HepG2 (cell line): ENCODE data around the gene ZNF683. TPM values are rescaled to one million over a fixed set of nuclear protein-coding genes. Genes with fewer than 3 reads are reported as not detected.

ENCODE experiments used
- ASH2L ChIP-seq: fragments of 300-600, 200-600 bp; sonication (generic); IDR thresholded peaks from 2 replicates; pipeline ENCODE4 v1.7.0; 2017; ENCODE audit warnings: low read depth, mild to moderate bottlenecking, moderate library complexity, mixed read lengths, low read length; ENCODE audit not compliant: insufficient read length
- BHLHE40 ChIP-seq: IDR thresholded peaks from 2 replicates; pipeline ENCODE4 v1.6.1; 2011; ENCODE audit warnings: low read length, improper control_type of control experiment
- EP300 ChIP-seq, 3 experiments: sonication (generic) in 1 of 3; formaldehyde crosslinking in 1 of 3; IDR thresholded peaks; 2 replicates each; pipeline versions ENCODE4 v1.5.1 to v1.6.1; 2011 to 2020; ENCODE audit warnings: low read depth in 2 of 3, low read length in 2 of 3, borderline replicate concordance in 1 of 3, improper control_type of control experiment in 1 of 3, mild to moderate bottlenecking in 1 of 3, missing genetic modification reagents in 1 of 3, moderate library complexity in 1 of 3
- HNF1A ChIP-seq, 2 experiments: sonication (generic) in 1 of 2; formaldehyde crosslinking in 1 of 2; IDR thresholded peaks; 2 replicates each; pipeline versions ENCODE4 v1.4.0 to v1.6.1; 2016 to 2020; ENCODE audit warnings: borderline replicate concordance in 1 of 2, low read depth in 1 of 2, mild to moderate bottlenecking in 1 of 2, missing genetic modification reagents in 1 of 2
- JUND ChIP-seq: sonication (generic); formaldehyde crosslinking; IDR thresholded peaks from 2 replicates; pipeline ENCODE4 v1.8.0; 2022; ENCODE audit warnings: mild to moderate bottlenecking, missing genetic modification reagents
- KDM3A ChIP-seq: IDR thresholded peaks from 2 replicates; pipeline ENCODE4 v1.6.1; 2018; ENCODE audit warnings: low read depth, missing compliant biosample characterization
- SKIL ChIP-seq: sonication (generic); formaldehyde crosslinking; IDR thresholded peaks from 2 replicates; pipeline ENCODE4 v1.8.0; 2022; ENCODE audit warnings: missing genetic modification reagents, mild to moderate bottlenecking, moderate library complexity, borderline replicate concordance
- SP1 ChIP-seq, 2 experiments: fragments of 450-650 bp in 1 of 2; sonication (generic) in 1 of 2; formaldehyde crosslinking in 1 of 2; IDR thresholded peaks; 2 replicates each; pipeline versions ENCODE4 v1.4.0 to v1.6.1; 2016 to 2020; ENCODE audit warnings: missing genetic modification reagents in 1 of 2
- SPEN ChIP-seq: sonication (generic); formaldehyde crosslinking; IDR thresholded peaks from 2 replicates; pipeline ENCODE4 v1.5.1; 2020; ENCODE audit warnings: low read depth, mild to moderate bottlenecking, missing genetic modification reagents
- ZHX1 ChIP-seq: sonication (generic); formaldehyde crosslinking; IDR thresholded peaks from 2 replicates; pipeline ENCODE4 v1.8.1; 2022; ENCODE audit warnings: low read depth, mild to moderate bottlenecking, missing genetic modification reagents
- ZNF12 ChIP-seq: sonication (generic); formaldehyde crosslinking; IDR thresholded peaks from 2 replicates; pipeline ENCODE4 v1.5.0; 2020; ENCODE audit warnings: missing genetic modification reagents
- ZNF816 ChIP-seq: sonication (generic); formaldehyde crosslinking; IDR thresholded peaks from 2 replicates; pipeline ENCODE4 v1.8.0; 2022; ENCODE audit warnings: missing genetic modification reagents, mild to moderate bottlenecking, borderline replicate concordance
- polyA plus RNA-seq, 8 experiments: library from polyadenylated mRNA; depleted of rRNA in 3 of 8; stranded (reverse) in 7 of 8; unstranded in 1 of 8; fragments of >200 nt; fragmentation: Illumina TruSeq in 4 of 8; extraction: Trizol in 4 of 8; gene quantifications; 2 replicates each; pipeline versions ENCODE4 v1.2.1 to v1.2.3, GENCODE V29; 2011 to 2016; ENCODE audit warnings: low read depth in 4 of 8, missing spikeins in 1 of 8, mixed read lengths in 1 of 8; ENCODE audit not compliant: insufficient read depth in 1 of 8
- total RNA-seq, 5 experiments: library from RNA; depleted of rRNA; stranded (reverse); fragments of >200 nt; fragmentation: Illumina TruSeq; extraction: Trizol; gene quantifications; 2 replicates each; pipeline ENCODE4 v1.2.3, GENCODE V29; 2016; ENCODE audit warnings: low read depth in 1 of 5
- TF ChIP-seq, protein P1 (sequence below), 2 experiments: sonication (generic) in 1 of 2; formaldehyde crosslinking in 1 of 2; IDR thresholded peaks; 2 replicates each; pipeline versions ENCODE4 v1.4.0 to v1.6.1; 2018 to 2020; ENCODE audit warnings: missing genetic modification reagents in 2 of 2, borderline replicate concordance in 1 of 2, low read depth in 1 of 2, mild to moderate bottlenecking in 1 of 2, missing biosample characterization in 1 of 2
- TF ChIP-seq, protein P2 (sequence below): IDR thresholded peaks from 2 replicates; pipeline ENCODE4 v1.6.1; 2016; ENCODE audit warnings: missing compliant biosample characterization, missing genetic modification reagents, borderline replicate concordance

ZNF683 gene
- total and polyA plus RNA-seq, 2 of the 13 experiments (the other 11 are each of a cell fraction or from before 2014, with no cell fraction given) = not detected

GRCh38 chr1:26387447-26387846, 14.9 kb upstream of the ZNF683 start (continued):
- TF ChIP-seq, protein P1, sequence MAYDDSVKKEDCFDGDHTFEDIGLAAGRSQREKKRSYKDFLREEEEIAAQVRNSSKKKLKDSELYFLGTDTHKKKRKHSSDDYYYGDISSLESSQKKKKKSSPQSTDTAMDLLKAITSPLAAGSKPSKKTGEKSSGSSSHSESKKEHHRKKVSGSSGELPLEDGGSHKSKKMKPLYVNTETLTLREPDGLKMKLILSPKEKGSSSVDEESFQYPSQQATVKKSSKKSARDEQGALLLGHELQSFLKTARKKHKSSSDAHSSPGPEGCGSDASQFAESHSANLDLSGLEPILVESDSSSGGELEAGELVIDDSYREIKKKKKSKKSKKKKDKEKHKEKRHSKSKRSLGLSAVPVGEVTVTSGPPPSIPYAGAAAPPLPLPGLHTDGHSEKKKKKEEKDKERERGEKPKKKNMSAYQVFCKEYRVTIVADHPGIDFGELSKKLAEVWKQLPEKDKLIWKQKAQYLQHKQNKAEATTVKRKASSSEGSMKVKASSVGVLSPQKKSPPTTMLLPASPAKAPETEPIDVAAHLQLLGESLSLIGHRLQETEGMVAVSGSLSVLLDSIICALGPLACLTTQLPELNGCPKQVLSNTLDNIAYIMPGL (CRISPR knock-in tag; IDR thresholded peaks at IDR 0.05; ENCODE audit: borderline replicate concordance in 1 of 2, low read depth in 1 of 2) = peak; percentile 18 to 26; a peak in 1 of 4 replicates
- TF ChIP-seq ASH2L = peak; percentile 42
- 0 out of 2 replicates have a peak, but pooled peaks have one; percentile 55 for TF ChIP-seq SKIL (CRISPR knock-in tag)
- 0 out of 2 replicates have a peak, but pooled peaks have one; percentile 36 for TF ChIP-seq BHLHE40
- TF ChIP-seq HNF1A (IDR thresholded peaks at IDR 0.05; ENCODE audit: low read depth) = 0 out of 2 replicates have a peak, but pooled peaks have one; percentile 31
- TF ChIP-seq HNF1A (CRISPR knock-in tag; IDR thresholded peaks at IDR 0.05; ENCODE audit: borderline replicate concordance) = no peak
- peak; percentile 57 to 82; a peak in 3 of 4 replicates for TF ChIP-seq EP300 (IDR thresholded peaks at IDR 0.05; ENCODE audit: low read depth in 2 of 2, low read length in 2 of 2)
- TF ChIP-seq EP300 (CRISPR knock-in tag; IDR thresholded peaks at IDR 0.05; ENCODE audit: borderline replicate concordance) = peak; percentile 74; the same call in 1 of the 2 replicates
- TF ChIP-seq KDM3A (CRISPR knock-in tag) = peak; percentile 83
- peak; percentile 81; the same call in 1 of the 2 replicates for TF ChIP-seq SPEN (CRISPR knock-in tag)
- TF ChIP-seq SP1 (IDR thresholded peaks at IDR 0.05) = no peak
- peak; percentile 51; the same call in 1 of the 2 replicates for TF ChIP-seq SP1 (CRISPR knock-in tag; IDR thresholded peaks at IDR 0.05)
- peak; percentile 55; the same call in 1 of the 2 replicates for TF ChIP-seq ZNF816 (CRISPR knock-in tag)
- TF ChIP-seq, protein P2, sequence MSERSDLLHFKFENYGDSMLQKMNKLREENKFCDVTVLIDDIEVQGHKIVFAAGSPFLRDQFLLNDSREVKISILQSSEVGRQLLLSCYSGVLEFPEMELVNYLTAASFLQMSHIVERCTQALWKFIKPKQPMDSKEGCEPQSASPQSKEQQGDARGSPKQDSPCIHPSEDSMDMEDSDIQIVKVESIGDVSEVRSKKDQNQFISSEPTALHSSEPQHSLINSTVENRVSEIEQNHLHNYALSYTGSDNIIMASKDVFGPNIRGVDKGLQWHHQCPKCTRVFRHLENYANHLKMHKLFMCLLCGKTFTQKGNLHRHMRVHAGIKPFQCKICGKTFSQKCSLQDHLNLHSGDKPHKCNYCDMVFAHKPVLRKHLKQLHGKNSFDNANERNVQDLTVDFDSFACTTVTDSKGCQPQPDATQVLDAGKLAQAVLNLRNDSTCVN (CRISPR knock-in tag) = 0 out of 2 replicates have a peak, but pooled peaks have one; percentile 35
- TF ChIP-seq ZNF12 = peak; percentile 54; the same call in 1 of the 2 replicates
- peak; percentile 74; the same call in 1 of the 2 replicates for TF ChIP-seq ZHX1 (CRISPR knock-in tag)
- TF ChIP-seq JUND = peak; percentile 100
